ENCODE results near the gene PDE4A. TPM values are rescaled to one million over a fixed set of nuclear protein-coding genes. Genes with fewer than 3 reads are reported as not detected.

The PDE4A gene
- polyA plus RNA-seq, 1 donor from 2014 or later = 2.9 TPM

GRCh38 chr19:10427169-10427568 lies 6.8 kb downstream of the PDE4A start:
- no peaks in the 10 kb centered on the region for H3K36me3 Mint-ChIP-seq
- H3K9me3 Mint-ChIP-seq = peaks cover 0 to 4% (median 0%) of the 10 kb centered on the region in 3 donors
- H3K4me3 Mint-ChIP-seq = peak overlapping the region in 3 of 4 donors; percentile 6 to 87 (median 70)
- H3K4me1 Mint-ChIP-seq = peaks cover 28 to 44% (median 43%) of the 10 kb centered on the region in 3 donors
- peaks cover 48% of the 10 kb centered on the region for H3K27me3 Mint-ChIP-seq
- peak overlapping the region; percentile 71 to 100 (median 91) for H3K27ac Mint-ChIP-seq

- H3K9me3 Mint-ChIP-seq = peaks cover 0 to 4% (median 0%) of the 10 kb centered on the region in 3 donors
- peak overlapping the region; percentile 91 to 100 (median 94) for H3K27ac Mint-ChIP-seq
- peaks cover 38% of the 10 kb centered on the region for H3K27me3 Mint-ChIP-seq
- H3K4me3 Mint-ChIP-seq = peak overlapping the region in 3 of 4 donors; percentile 70 to 87 (median 81)
- peaks cover 29 to 40% (median 37%) of the 10 kb centered on the region in 3 donors for H3K4me1 Mint-ChIP-seq
- H3K36me3 Mint-ChIP-seq = no peaks in the 10 kb centered on the region
These were observed 8.7 kb downstream of the PDE4A start for GRCh38 chr19:10428996-10429381.

- Mint-ChIP-seq H3K27ac (peak overlapping the region in 2 of 3 donors; percentile 95 to 100), H3K36me3 (no peaks in the 10 kb centered on the region), H3K4me1 (peaks cover 21 to 33% (median 31%) of the 10 kb centered on the region in 3 donors), H3K9me3 (peaks cover 0 to 4% (median 0%) of the 10 kb centered on the region in 3 donors), H3K27me3 (peaks cover 29% of the 10 kb centered on the region), H3K4me3 (peak overlapping the region; percentile 77 to 96 (median 87))
These were observed 10.3 kb downstream of the PDE4A start for GRCh38 chr19:10430505-10431253.

- H3K36me3 Mint-ChIP-seq = no peaks in the 10 kb centered on the region
- H3K4me3 Mint-ChIP-seq = peak overlapping the region; percentile 77 to 96 (median 87)
- H3K9me3 Mint-ChIP-seq = peaks cover 0 to 4% (median 0%) of the 10 kb centered on the region in 3 donors
- peak overlapping the region; percentile 53 to 99 (median 95) for H3K27ac Mint-ChIP-seq
- peaks cover 26 to 32% (median 31%) of the 10 kb centered on the region in 3 donors for H3K4me1 Mint-ChIP-seq
- H3K27me3 Mint-ChIP-seq = peaks cover 29% of the 10 kb centered on the region
These were observed 11.1 kb downstream of the PDE4A start for GRCh38 chr19:10431254-10431942.

GRCh38 chr19:10431943-10432735 lies 11.8 kb downstream of the PDE4A start:
- Mint-ChIP-seq H3K36me3 (no peaks in the 10 kb centered on the region), H3K27ac (peak overlapping the region; percentile 53 to 99 (median 95)), H3K27me3 (peaks cover 28% of the 10 kb centered on the region), H3K4me3 (peak overlapping the region; percentile 77 to 96 (median 87)), H3K4me1 (peaks cover 29 to 31% (median 30%) of the 10 kb centered on the region in 3 donors), H3K9me3 (peaks cover 0 to 4% (median 0%) of the 10 kb centered on the region in 3 donors)

- H3K4me3 Mint-ChIP-seq = peak overlapping the region; percentile 27 to 63 (median 40)
- H3K9me3 Mint-ChIP-seq = peaks cover 0 to 4% (median 0%) of the 10 kb centered on the region in 3 donors
- H3K4me1 Mint-ChIP-seq = peaks cover 24 to 29% (median 27%) of the 10 kb centered on the region in 3 donors
- peak overlapping the region in 2 of 3 donors; percentile 40 to 61 for H3K27ac Mint-ChIP-seq
- H3K36me3 Mint-ChIP-seq = no peaks in the 10 kb centered on the region
- peaks cover 27% of the 10 kb centered on the region for H3K27me3 Mint-ChIP-seq
These were observed 12.4 kb downstream of the PDE4A start for GRCh38 chr19:10432736-10433130.

GRCh38 chr19:10433131-10433536 lies 12.8 kb downstream of the PDE4A start:
- H3K27me3 Mint-ChIP-seq = peaks cover 24% of the 10 kb centered on the region
- no peaks in the 10 kb centered on the region for H3K36me3 Mint-ChIP-seq
- H3K4me3 Mint-ChIP-seq = peak overlapping the region; percentile 19 to 47 (median 31)
- peak overlapping the region in 2 of 3 donors; percentile 40 to 61 for H3K27ac Mint-ChIP-seq
- H3K4me1 Mint-ChIP-seq = peaks cover 20 to 26% (median 23%) of the 10 kb centered on the region in 3 donors
- peaks cover 0 to 3% (median 0%) of the 10 kb centered on the region in 3 donors for H3K9me3 Mint-ChIP-seq

- no peaks in the 10 kb centered on the region for H3K27me3 Mint-ChIP-seq
- H3K27ac Mint-ChIP-seq = peak overlapping the region in 1 of 3 donors; percentile 16
- peaks cover 0 to 7% (median 1%) of the 10 kb centered on the region in 3 donors for H3K4me1 Mint-ChIP-seq
- no peak overlapping the region for H3K4me3 Mint-ChIP-seq
- H3K9me3 Mint-ChIP-seq = no peaks in the 10 kb centered on the region
- H3K36me3 Mint-ChIP-seq = no peaks in the 10 kb centered on the region
These were observed 19.2 kb downstream of the PDE4A start for GRCh38 chr19:10439588-10439987.

GRCh38 chr19:10442698-10443097 lies 22.4 kb downstream of the PDE4A start:
- Mint-ChIP-seq H3K9me3 (no peaks in the 10 kb centered on the region), H3K4me3 (no peak overlapping the region), H3K27me3 (no peaks in the 10 kb centered on the region), H3K4me1 (peaks cover 0 to 9% (median 4%) of the 10 kb centered on the region in 3 donors), H3K27ac (no peak overlapping the region), H3K36me3 (peaks cover 3% of the 10 kb centered on the region)

GRCh38 chr19:10449037-10449436 lies 28.7 kb downstream of the PDE4A start:
- Mint-ChIP-seq H3K4me1 (peaks cover 0 to 15% (median 4%) of the 10 kb centered on the region in 3 donors), H3K4me3 (no peak overlapping the region), H3K27me3 (peaks cover 2% of the 10 kb centered on the region), H3K9me3 (peaks cover 0 to 4% (median 0%) of the 10 kb centered on the region in 3 donors), H3K36me3 (peaks cover 9% of the 10 kb centered on the region), H3K27ac (no peak overlapping the region)

- H3K4me1 Mint-ChIP-seq = peaks cover 0 to 12% (median 4%) of the 10 kb centered on the region in 3 donors
- peaks cover 2% of the 10 kb centered on the region for H3K27me3 Mint-ChIP-seq
- H3K36me3 Mint-ChIP-seq = peaks cover 7% of the 10 kb centered on the region
- peaks cover 0 to 4% (median 0%) of the 10 kb centered on the region in 3 donors for H3K9me3 Mint-ChIP-seq
- H3K4me3 Mint-ChIP-seq = no peak overlapping the region
- no peak overlapping the region for H3K27ac Mint-ChIP-seq
These were observed 30.0 kb downstream of the PDE4A start for GRCh38 chr19:10450191-10450852.

- Mint-ChIP-seq H3K4me3 (no peak overlapping the region), H3K27me3 (peaks cover 2% of the 10 kb centered on the region), H3K9me3 (peaks cover 0 to 4% (median 0%) of the 10 kb centered on the region in 3 donors), H3K36me3 (peaks cover 7% of the 10 kb centered on the region), H3K27ac (no peak overlapping the region), H3K4me1 (peaks cover 0 to 11% (median 3%) of the 10 kb centered on the region in 3 donors)
These were observed 30.7 kb downstream of the PDE4A start for GRCh38 chr19:10450853-10451609.

Data from IgD-negative memory B cell (primary cell).